SW480 (cell line): ENCODE data around the gene STK4.
A peak's percentile ranks its signal among the peaks of the same experiment; 100 is the strongest.
"Not testable (repeated sequence)": the region's sequence is repeated elsewhere in the genome, so short reads cannot be mapped to it uniquely, and the experiment has no call there.

ENCODE experiments used
- DNase-seq: peaks from one replicate; pipeline ENCODE4 v3.0.0-alpha.2; 2016; ENCODE audit warnings: low spot score

STK4 gene

DNA sequence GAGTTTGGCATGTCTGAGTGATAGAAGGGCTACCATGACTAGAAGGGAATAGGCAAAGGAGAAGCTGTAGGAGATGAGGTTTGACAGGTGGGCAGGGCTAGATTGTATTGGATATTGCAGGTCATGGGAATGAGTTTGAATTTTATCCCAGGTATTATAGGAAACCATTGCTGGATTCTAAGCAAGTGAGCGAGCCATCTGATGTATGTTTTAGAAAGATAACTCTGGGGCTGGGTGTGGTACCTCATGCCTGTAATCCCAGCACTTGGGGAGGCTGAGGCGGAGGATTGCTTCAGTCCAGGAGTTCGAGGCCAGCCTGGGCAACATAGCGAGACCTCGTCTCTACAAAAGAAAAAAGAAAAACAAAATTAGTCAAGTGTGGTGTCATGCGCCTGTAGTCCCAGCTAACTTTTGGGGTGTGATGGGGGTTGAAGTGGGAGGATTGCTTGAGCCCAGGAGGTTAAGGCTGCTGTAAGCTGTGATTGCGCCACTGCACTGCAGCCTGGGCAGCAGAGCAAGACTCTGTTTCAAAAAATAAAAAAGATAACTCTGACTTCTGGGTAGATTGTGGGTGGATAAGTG lies 16.9 kb downstream of the STK4 start:
- DNase-seq: no peak

DNA sequence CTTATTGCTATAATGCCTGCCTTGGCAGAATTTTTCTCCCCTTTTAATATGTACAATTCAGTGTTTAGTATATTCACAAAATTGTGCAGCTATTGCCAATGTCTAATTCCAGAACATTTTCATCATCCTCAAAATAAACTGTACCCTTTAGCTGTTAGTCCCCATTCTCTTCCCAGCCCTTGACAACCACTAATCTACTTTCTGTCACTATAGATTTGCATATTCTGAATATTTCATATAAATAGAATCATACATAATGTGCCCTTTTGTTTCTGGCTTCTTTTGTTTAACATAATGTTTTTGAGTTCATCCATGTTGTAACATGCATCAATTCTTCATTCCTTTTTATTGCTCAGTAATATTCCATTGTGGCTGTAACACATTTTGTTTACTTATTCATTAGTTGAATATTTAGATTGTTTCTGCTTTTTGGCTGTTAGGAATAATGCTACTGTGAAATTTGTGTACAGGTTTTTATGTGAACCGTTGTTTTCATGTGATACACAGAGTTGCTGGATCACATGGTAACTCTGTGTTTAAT lies 22.4 kb downstream of the STK4 start:
- no peak for DNase-seq

DNA sequence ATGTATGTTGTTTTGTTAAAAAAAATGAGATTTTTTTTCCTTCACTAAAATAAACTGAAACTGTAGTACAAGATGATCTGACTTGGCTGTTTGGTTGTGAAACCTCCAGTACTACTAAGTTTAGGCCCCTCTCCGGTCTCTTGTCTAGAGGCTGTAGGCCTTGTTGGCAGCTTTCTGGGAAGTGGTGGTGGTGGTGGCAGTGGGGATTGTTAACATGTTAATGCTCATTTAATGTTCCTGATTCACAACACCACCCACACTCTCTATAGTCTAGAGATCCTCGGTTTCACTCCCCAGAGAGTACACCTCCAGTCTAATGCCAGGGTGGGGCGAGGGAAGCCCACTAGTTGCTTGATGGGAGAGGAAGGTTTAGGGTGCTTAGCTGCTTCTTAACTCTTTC lies 24.1 kb downstream of the STK4 start:
- DNase-seq: no peak

DNA sequence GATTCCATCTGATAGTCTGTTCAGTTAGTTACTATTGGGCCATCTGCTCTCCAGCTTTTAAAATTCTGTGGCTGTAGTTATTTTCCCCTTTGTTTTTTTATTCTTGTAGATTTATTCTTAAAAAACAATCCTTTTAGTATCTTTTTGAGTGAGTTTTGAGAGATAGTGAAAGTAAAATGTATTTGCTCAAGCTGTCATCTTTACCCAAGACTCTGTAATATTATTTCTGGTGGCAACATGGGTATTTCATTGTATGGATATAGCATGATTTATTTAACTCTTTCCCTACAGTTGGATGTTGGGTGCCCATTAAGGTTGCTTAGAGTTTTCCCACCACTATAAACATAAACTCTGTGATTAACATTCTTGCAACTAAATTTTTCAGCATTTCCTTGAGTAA lies 24.6 kb downstream of the STK4 start:
- DNase-seq: no peak

DNA sequence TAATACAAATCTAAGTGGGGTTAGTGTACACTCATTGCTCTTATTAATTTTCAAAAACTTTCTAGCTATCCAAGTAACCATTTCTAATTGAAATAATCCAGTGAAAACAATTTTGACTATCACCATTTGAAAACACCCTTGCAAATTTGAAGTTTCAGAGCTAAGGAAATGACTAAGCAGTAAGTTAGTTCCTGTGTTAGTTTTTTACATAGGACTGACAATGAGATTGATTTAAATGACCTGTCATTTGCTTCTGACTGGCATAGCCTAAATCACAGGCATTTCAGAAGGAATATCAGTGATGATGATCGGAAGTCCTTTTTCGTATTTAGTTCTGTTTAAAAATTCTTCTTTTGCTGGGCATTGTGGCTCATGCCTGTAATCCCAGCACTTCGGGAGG lies 27.0 kb downstream of the STK4 start:
- DNase-seq: no peak

DNA sequence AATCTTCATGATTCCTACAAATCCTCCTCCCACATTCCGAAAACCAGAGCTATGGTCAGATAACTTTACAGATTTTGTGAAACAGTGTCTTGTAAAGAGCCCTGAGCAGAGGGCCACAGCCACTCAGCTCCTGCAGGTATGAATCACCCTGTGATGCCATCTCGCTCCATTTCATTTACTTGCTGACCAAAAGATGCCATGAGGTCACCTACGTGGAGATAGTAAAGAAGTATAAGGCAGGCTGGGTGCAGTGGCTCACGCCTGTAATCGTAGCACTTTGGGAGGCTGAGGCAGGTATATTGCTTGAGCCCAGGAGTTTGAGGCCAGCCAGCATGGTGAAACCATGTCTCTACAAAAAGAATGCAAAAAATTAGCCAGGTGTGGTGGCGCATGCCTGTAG lies 30.9 kb downstream of the STK4 start:
- no peak for DNase-seq

DNA sequence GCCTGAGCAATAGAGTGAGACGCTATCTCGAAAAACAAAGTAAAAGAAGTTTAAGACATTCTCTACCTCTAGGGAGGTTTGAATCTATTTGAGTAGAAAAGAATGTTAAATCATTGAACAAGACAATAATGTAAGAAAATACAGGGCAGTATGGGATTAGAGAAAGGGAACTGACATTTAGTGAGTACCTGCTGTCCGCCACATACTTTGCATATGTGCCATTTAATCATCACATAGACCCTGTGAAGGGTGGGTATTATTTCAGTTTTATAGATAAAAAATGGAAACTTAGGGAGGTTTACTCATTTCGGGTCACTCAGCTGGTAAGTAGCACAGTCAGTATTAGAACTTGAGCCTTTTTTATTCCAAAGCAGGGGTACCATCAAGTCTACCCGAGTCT lies 31.4 kb downstream of the STK4 start:
- DNase-seq: no peak

DNA sequence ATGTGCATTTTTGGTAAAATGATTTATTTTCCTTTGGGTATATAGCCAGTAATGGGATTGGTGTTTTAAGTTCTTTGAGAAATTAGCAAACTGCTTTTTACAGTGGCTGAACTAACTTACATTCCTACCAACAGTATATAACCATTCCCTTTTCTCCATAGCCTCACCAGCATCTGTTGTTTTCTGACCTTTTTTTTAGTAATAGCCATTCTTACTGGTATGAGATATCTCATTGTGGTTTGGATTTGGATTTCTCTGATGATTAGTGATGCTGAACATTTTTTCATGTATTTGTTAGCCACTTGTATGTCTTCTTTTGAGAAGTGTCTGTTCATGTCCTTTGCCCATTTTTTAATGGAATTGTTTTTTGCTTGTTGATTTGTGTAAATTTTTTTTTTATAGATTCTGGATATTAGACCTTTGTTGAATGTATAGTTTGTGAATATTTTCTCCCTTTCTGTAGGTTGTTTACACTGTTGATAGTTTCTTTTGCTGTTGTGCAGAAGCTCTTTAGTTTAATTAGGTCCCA lies 42.3 kb downstream of the STK4 start:
- DNase-seq: no peak

DNA sequence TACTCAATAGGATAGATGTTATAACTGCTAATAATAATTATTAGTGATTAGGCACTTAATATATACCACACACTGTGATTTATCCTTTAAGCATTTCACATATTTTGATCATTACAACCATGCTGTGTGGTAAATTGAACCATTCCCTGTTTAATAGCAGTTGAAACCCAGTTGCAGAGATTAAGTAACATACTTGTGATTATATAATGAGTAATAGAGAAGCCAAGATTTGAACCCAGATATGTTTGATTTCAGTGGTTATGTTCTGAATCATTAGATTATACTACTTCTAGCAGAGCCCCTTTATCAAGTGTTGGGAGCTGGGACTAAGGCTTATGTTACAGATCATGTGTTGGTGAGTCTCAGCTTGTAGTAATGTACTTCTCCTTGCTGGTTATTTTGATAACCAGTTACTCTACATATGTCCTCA lies 44.1 kb downstream of the STK4 start:
- DNase-seq: no peak

DNA sequence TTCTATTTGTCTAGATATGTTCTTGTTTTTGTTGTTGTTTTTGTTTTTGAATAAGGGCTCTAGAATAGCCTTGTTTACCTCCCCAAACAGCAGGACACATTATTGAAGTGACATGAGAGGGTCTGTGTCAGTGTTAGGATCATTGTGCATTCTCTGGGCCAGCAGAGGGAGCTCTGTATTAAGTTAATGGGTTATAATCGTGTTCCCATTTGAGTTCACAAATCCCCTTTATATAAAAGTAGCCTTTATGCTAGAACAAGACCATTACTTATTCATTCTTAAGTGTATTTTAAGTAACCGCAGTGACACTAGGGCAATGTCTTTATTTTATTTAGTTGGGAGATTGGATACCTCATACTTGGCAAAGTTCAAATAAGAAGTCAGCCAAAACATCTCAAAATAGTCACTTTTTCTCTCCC lies 44.8 kb downstream of the STK4 start:
- peak; percentile 78 for DNase-seq

DNA sequence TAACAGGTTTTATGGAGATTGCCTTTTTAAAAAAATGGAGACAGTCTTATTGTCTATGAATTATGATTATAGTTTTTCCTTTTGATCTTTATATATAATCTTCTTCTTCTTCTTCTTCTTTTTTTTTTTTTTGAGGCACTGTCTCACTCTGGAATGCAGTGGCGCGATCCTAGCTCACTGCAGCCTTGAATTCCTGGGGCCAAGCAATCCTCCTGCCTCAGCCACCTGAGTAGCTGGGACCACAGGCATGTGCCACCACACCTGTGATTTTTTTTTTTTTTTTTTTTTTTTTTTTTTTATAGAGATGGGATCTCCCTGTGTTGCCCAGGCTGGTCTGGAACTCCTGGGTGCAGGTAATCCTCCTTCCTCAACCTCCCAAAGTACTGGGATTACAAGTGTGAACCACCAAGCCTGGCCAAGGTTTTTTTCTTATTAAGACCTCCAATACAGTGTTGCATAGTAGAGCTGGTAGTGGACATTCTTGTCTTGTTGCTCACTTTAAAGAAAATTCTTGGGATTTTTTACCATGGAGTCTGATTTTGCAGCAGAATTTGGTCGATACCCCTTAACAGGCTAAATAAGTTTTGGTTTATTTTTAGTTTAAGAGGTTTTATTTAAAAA lies 46.5 kb downstream of the STK4 start:
- DNase-seq: peak; percentile 35

DNA sequence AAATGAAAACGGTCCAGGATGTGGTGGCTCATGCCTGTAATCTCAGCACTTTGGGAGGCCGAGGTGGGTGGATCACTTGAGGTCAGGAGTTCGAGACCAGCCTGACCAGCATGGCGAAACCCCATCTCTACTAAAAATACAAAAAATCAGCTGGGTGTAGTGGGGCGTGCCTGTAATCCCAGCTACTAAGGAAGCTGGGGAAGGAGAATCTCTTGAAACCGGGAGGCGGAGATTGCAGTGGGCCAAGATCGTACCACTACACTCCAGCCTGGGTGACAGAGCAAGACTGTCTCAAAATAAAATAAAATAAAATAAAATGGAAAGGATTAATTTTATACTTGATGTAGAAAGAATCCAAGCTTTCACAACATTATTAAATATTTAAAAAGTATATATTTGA lies 47.8 kb downstream of the STK4 start:
- DNase-seq: not testable (repeated sequence)

DNA sequence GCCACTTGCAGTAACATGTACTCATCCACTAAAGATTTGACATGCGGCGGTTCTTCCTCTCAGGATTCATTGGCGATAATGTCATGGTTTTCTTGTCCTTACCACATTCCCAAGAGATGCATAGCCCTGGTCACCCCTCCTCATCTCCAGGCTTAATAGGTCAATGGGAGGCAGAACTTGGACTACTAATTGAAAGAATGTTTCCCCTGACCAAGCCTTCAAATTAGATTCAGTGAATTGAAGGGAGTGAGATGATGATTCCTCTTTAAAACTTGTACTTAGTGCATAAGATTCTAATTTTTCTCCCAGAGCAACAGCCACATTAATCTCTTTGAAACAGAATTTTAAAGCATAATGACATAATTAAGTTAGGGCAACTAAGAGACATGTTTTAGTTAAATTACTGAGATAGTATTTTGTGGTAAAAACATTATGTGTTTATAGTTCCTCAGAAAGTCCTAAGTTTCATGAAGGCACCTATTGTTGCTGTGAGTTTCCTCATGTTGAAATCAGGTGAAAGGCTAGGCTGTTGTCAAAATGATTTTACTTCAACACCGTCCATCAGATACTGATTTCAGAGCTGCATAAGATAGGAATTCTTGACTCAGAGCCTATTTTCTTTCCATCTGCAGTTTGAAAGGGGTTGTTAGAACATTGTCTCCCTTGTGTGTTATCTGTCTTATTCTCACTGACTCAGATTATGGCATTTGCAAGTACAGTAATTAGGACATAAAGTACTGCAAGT lies 48.5 kb downstream of the STK4 start:
- DNase-seq: no peak

DNA sequence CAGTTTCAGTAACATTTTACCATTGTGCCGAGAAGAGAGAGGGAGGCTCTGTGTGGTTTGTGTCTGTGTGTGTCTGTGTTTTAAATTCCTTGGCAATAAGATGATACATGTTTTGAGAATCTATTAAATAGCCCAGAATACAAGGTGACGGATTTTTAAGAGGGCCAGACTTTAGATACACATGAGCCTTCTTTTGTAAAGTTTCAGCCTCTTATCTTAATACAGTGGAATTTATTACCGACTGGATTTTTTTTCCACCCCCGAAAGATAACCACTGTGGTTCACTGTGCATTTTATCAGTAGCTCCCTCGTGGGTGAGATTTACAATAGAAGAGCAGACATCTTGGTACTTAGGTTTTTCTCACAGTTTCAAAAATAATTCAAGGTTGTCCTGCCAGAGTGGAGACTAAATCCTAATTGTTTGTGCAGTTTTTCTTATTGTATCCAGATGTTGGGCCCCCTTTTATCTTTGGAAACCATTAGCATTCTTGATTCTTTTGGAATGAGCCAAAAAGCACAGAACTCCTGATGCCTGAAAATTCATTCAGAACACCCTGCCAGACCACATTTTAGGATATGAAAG lies 49.9 kb downstream of the STK4 start:
- no peak for DNase-seq

DNA sequence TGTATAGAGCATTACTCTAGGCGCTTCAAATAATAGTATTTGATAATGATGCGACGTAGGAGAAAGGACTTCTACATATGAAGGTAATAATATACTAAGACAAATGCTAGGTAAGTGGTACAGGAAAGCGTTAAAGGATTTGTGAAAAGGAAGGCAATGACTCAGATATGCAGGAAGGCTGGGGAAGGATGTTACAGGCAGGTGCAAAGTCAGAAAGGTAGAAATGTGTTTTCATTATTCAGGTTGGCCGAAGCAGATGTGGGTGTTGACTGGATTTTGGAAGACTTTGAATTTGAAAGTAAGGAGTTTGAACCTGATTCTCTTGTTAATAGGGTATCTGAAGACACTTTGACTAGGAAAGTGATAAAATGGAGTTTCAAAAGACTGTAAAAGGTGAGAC lies 51.0 kb downstream of the STK4 start:
- no peak for DNase-seq

DNA sequence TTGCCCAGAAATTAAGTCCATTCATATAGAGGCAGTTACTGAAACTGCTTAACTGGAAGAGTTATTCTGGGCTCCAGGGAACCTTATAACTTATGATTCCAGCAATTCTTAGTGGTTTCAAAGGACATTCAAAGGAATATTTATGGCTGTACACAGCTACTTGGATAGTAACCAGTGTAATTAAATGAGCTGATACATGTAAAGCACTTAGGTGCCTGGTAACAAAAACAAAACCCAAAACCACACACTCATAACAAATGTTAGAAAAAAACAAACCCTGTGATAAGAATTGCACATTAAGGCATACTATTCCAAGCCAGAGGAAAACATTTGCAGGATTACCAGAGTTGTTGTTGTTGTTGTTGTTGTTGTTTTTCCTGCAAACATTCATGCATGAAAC lies 51.5 kb downstream of the STK4 start:
- no peak for DNase-seq

DNA sequence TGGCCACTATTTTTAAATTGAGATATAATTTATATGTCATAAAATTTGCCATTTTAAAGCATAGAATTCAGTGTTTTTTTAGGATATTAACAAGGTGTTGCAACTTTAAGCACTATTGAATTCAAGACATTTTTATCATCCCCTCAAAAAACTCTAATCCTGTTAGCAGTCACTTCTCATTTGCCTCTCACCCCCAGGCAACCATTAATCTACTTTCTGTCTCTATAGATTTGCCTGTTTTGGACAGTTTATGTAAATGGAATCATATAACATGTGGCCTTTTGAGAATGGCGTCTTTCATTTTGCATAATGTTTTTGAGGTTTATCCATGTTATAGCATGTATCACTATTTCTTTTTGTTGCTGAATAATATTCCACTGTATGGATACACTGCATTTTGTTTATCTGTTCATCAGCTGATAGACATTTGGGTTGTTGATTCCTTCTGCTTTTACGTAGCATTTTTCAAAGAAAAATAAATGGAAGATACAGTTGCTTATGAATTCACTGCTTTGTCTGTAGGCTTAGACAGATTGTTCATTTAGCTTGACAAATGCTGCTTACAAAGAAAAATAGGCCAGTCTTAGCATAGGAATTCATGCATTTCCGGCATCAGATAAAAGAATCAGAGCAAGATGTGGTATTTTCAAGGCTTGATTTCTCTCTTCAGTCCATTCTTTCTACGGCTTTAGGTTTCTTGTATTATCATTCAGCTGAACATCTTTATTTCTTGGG lies 52.9 kb downstream of the STK4 start:
- DNase-seq: no peak

DNA sequence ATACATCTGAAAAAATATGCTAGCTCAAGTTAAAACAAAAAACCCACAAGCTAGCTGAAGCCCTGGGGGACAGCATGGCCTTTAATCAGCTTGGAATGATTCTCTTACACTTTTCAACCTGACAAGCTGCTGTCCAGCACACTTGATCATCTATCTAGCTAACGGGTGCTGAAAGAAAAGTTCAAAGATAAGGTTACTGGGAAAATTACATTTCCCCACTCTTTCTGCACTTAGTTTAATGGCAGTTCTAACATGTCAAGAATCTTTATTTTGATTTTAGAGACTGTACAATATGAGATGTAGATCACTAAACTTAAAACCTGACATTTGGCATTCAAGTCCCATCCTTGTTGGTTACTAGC lies 53.4 kb downstream of the STK4 start:
- DNase-seq: no peak

DNA sequence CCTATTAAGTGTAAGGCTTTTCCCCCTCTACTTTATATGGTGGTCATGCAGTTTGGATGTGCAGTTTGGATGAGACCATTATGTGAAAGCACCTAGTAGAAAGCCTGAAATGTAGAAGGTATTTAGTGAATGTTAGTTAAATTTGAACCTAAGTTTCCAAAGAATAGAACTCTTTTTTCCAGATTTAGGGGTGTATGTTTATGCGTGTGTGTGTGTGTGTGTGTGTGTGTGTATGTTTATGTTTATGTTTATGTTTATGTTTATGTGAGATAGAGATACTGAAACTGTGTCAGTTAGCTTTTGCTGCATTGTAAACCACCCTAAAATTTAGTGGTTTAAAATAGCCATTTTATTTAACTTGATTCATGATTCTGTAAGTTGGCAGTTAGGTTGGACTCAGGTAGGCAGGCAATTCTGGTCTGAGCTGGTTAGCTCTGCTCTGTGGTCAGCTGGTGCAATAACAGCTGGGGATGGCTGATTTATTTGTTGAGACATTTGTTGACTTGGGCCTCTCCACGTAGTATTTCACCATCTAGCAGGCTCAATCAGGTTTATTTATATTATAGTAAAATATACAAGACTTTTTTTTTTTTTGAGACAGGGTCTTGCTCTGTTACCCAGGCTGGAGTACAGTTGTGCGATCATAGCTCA lies 54.0 kb downstream of the STK4 start:
- no peak for DNase-seq

DNA sequence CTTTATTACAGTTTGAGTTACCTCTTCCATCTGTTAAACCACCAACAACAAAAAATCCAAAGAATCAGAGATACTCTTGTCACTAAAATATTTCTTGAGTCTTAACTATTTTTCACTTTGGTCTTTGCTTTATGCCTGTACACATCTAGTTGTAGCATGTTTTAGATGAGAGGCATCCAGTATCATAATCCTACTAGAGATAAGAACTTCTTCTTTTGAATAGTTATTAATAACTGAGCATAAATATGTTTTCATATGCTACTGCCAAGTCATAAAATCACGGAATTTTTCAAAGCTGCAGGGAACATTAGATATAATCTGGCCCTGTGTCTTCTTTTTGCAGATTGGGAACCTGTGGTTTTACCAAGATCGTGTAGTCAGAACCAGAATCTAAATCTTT lies 55.3 kb downstream of the STK4 start:
- no peak for DNase-seq

DNA sequence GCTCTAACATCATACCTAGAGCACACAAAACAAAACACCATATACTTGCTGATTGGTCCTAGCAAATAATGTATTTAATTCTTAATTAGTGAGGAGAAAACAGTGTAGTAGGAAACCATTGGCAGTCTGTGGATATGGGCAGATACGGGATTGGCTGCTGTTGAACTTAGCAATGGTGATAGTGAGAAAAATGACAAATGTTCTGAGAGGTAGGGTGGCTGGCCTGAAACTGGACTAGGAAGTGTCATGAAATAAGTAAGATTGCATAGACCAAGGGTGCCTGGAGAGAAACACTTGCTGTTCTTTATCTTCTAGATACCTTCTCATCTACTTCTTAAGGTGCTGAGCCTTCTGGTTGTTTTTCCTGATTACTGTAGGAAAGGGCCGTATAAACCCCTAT lies 56.8 kb downstream of the STK4 start:
- DNase-seq: not testable (repeated sequence)
